Kidney epithelial cell (primary cell): Measurements from ENCODE around the gene NCAM1. TPM values are rescaled to one million over a fixed set of nuclear protein-coding genes. Genes with fewer than 3 reads are reported as not detected.

Experiments used
- DNase-seq: peaks from one replicate; pipeline ENCODE4 v3.0.0-alpha.2; 2010; ENCODE audit warnings: low read depth
- H3K27me3 ChIP-seq: 2 replicates; pipeline ENCODE4 v1.6.0; 2011; ENCODE audit warnings: low read length; ENCODE audit not compliant: control insufficient read depth, insufficient read depth
- H3K36me3 ChIP-seq: 2 replicates; pipeline ENCODE4 v1.5.1; 2011; ENCODE audit warnings: low read length; ENCODE audit not compliant: control insufficient read depth, insufficient read depth
- H3K4me3 ChIP-seq: 2 replicates; pipeline ENCODE4 v1.5.1; 2011; ENCODE audit warnings: low read depth, mild to moderate bottlenecking, control low read depth, low read length
- CTCF ChIP-seq: IDR thresholded peaks from 2 replicates; pipeline ENCODE4 v1.5.1; 2011; ENCODE audit warnings: mild to moderate bottlenecking, moderate library complexity, low read length, control low read depth, inconsistent platforms; ENCODE audit not compliant: insufficient read depth, poor library complexity, severe bottlenecking
- total RNA-seq: library from RNA; depleted of rRNA; stranded (reverse); fragments of >200 nt; gene quantifications from 2 replicates; pipeline ENCODE4 v1.2.3, GENCODE V29; 2015

The NCAM1 gene
- total RNA-seq, 1 donor from 2014 or later, result 16.5 TPM

GRCh38 chr11:113105592-113105991, 144.4 kb downstream of the NCAM1 start:
- H3K4me3 ChIP-seq, result no peak overlapping the region
- no peaks in the 10 kb centered on the region for H3K36me3 ChIP-seq
- no peak for TF ChIP-seq CTCF
- DNase-seq, result no peak
- no peaks in the 10 kb centered on the region for H3K27me3 ChIP-seq

- no peak for TF ChIP-seq CTCF
- peak; percentile 18 for DNase-seq
- no peak overlapping the region for H3K4me3 ChIP-seq
- no peaks in the 10 kb centered on the region for H3K36me3 ChIP-seq
- H3K27me3 ChIP-seq, result no peaks in the 10 kb centered on the region
Measured at GRCh38 chr11:113106507-113106906, 145.3 kb downstream of the NCAM1 start.

- DNase-seq, result no peak
- no peak overlapping the region for H3K4me3 ChIP-seq
- H3K27me3 ChIP-seq, result no peaks in the 10 kb centered on the region
- TF ChIP-seq CTCF, result no peak
- H3K36me3 ChIP-seq, result no peaks in the 10 kb centered on the region
Measured at GRCh38 chr11:113110046-113110445, 148.8 kb downstream of the NCAM1 start.

DNA sequence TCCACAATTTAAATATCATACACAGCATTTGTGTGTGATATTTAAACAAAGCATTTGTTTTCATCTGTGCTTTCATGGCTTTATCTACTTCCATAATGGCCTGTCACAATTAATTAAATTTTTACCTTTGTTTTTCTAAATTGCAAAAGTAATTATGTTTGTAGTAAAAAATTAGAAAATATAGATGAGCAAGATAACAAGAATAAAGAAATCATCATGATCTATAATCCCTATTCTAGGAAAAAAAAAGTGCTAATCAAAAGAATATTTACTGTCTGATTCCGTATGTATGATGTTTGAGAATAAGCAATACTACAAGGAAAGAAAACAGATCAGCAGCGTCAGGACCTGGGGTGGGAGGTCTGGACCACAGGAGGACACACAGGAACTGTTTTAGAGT, 149.9 kb downstream of the NCAM1 start:
- no peak for DNase-seq
- Histone ChIP-seq H3K27me3 (no peaks in the 10 kb centered on the region), H3K36me3 (no peaks in the 10 kb centered on the region), H3K4me3 (no peak overlapping the region)
- TF ChIP-seq CTCF, result no peak

GRCh38 chr11:113112307-113112706, 151.1 kb downstream of the NCAM1 start:
- TF ChIP-seq CTCF, result no peak
- no peaks in the 10 kb centered on the region for H3K36me3 ChIP-seq
- no peak for DNase-seq
- H3K4me3 ChIP-seq, result no peak overlapping the region
- H3K27me3 ChIP-seq, result no peaks in the 10 kb centered on the region
